GM12878 (cell line): ENCODE measurements around the gene PLD5. TPM values are rescaled to one million over a fixed set of nuclear protein-coding genes. Genes with fewer than 3 reads are reported as not detected.

Source experiments
- ATAC-seq: fragments of 200-7000 bp; cut with Tn5 transposase; 3 replicates; pipeline ENCODE4 v1.9.1; 2020; ENCODE audit warnings: mild to moderate bottlenecking, moderate library complexity
- BruUV-seq: library from RNA; stranded (reverse); fragments of 400-500 nt; replicated peaks from 2 replicates; lab custom pipeline; 2021; lab: Mats Ljungman, UMichigan
- CTCF ChIA-PET: fragments of 300-600 bp; sonication (Branson Sonifier 250); formaldehyde crosslinking; extraction: SDS; loops from one replicate; lab custom pipeline; 2021; ENCODE audit warnings: inconsistent platforms; lab: Yijun Ruan, JAX
- POLR2A ChIA-PET: fragments of 350-600 bp; formaldehyde crosslinking; extraction: SDS; loops from one replicate; lab custom pipeline; 2021; ENCODE audit warnings: inconsistent platforms; lab: Charles Lee
- RAD21 ChIA-PET: fragments of 300-600 bp; sonication (Branson Sonifier 250); formaldehyde crosslinking; loops from one replicate; lab custom pipeline; 2023; ENCODE audit warnings: antibody characterized with exemption; ENCODE audit not compliant: unreplicated experiment; lab: Charles Lee
- SMC1A ChIA-PET: fragments of 300-600 bp; sonication (Branson Sonifier 250); formaldehyde crosslinking; loops from one replicate; lab custom pipeline; 2023; ENCODE audit not compliant: unreplicated experiment, uncharacterized antibody; lab: Charles Lee
- DNase-seq: peaks from one replicate; pipeline ENCODE4 v3.0.0-alpha.2; 2011; ENCODE audit warnings: low read depth, low spot score
- FAIRE-seq: peaks from 3 replicates; lab custom pipeline; 2011; peaks lifted over from hg19 to GRCh38; lab: Jason Lieb, UNC
- H2AFZ ChIP-seq: 2 replicates; pipeline ENCODE4 v1.6.0; 2011; ENCODE audit warnings: low read depth, low read length, control low read depth; ENCODE audit not compliant: control insufficient read depth
- H3K27ac ChIP-seq: 2 replicates; pipeline ENCODE4 v1.5.1; 2011; ENCODE audit warnings: control low read depth; ENCODE audit not compliant: control insufficient read depth, insufficient read depth
- H3K27me3 ChIP-seq, 2 experiments: replicated peaks in 1 of 2; 2 replicates each; pipeline versions ENCODE4 v1.6.0 to v1.6.1; 2011; ENCODE audit warnings: low read length in 1 of 2; ENCODE audit not compliant: control insufficient read depth in 2 of 2, insufficient read depth in 2 of 2
- H3K36me3 ChIP-seq, 2 experiments: 2 replicates each; pipeline ENCODE4 v1.5.1; 2011; ENCODE audit warnings: low read length in 1 of 2; ENCODE audit not compliant: control insufficient read depth in 2 of 2, insufficient read depth in 2 of 2
- H3K4me1 ChIP-seq: 2 replicates; pipeline ENCODE4 v1.6.1; 2011; ENCODE audit warnings: mild to moderate bottlenecking, low read length, moderate library complexity, mixed read lengths; ENCODE audit not compliant: control insufficient read depth, insufficient read depth
- H3K4me2 ChIP-seq: 2 replicates; pipeline ENCODE4 v1.6.0; 2011; ENCODE audit warnings: control low read depth; ENCODE audit not compliant: control insufficient read depth, insufficient read depth
- H3K4me3 ChIP-seq: fragments of 200-600 bp; sonication (generic); 2 replicates; pipeline ENCODE4 v1.5.1; 2016
- H3K79me2 ChIP-seq: 2 replicates; pipeline ENCODE4 v1.6.0; 2011; ENCODE audit warnings: low read length; ENCODE audit not compliant: control insufficient read depth, insufficient read depth
- H3K9ac ChIP-seq: 2 replicates; pipeline ENCODE4 v1.8.0; 2011; ENCODE audit warnings: low read length, control low read depth, mixed read lengths; ENCODE audit not compliant: control insufficient read depth, insufficient read depth
- H3K9me3 ChIP-seq: replicated peaks from 3 replicates; pipeline ENCODE4 v1.5.1; 2011; ENCODE audit warnings: mild to moderate bottlenecking, low read length; ENCODE audit not compliant: control insufficient read depth, insufficient read depth
- H4K20me1 ChIP-seq: 2 replicates; pipeline ENCODE4 v1.6.0; 2011; ENCODE audit not compliant: control insufficient read depth, insufficient read depth
- CEBPZ ChIP-seq: fragments of 150-350 bp; IDR thresholded peaks from 2 replicates; pipeline ENCODE4 v1.6.1; 2016; ENCODE audit warnings: low read depth, low read length
- ESRRA ChIP-seq: IDR thresholded peaks from 2 replicates; pipeline ENCODE4 v1.6.1; 2012; ENCODE audit warnings: mild to moderate bottlenecking, low read length, improper control_type of control experiment
- LARP7 ChIP-seq: fragments of 450-650 bp; IDR thresholded peaks from 2 replicates; pipeline ENCODE4 v1.6.1; 2017; ENCODE audit warnings: mild to moderate bottlenecking
- MEF2B ChIP-seq: fragments of 450-650 bp; IDR thresholded peaks from 2 replicates; pipeline ENCODE4 v1.6.1; 2018; ENCODE audit warnings: mild to moderate bottlenecking, moderate library complexity; ENCODE audit not compliant: partially characterized antibody, poor library complexity, severe bottlenecking
- MYB ChIP-seq: fragments of 150-350 bp; IDR thresholded peaks from 2 replicates; pipeline ENCODE4 v1.6.1; 2014; ENCODE audit warnings: mild to moderate bottlenecking, low read depth, low read length, borderline replicate concordance
- POLR2A ChIP-seq: IDR thresholded peaks from 2 replicates; pipeline ENCODE4 v1.6.1; 2011; ENCODE audit warnings: low read depth, mild to moderate bottlenecking, low read length
- RCOR1 ChIP-seq: conservative IDR thresholded peaks from 2 replicates; pipeline ENCODE4 v1.6.1; 2012; ENCODE audit warnings: low read depth, low read length, improper control_type of control experiment
- RELB ChIP-seq: fragments of 450-650 bp; IDR thresholded peaks from 2 replicates; pipeline ENCODE4 v1.6.1; 2017; ENCODE audit warnings: low read depth, mild to moderate bottlenecking, moderate library complexity
- SMC3 ChIP-seq: IDR thresholded peaks from 2 replicates; pipeline ENCODE4 v1.6.1; 2011; ENCODE audit warnings: low read length, improper control_type of control experiment, borderline replicate concordance
- SP1 ChIP-seq: IDR thresholded peaks from one replicate; pipeline ENCODE4 v1.6.1; 2011; ENCODE audit warnings: low read depth, low read length
- SREBF2 ChIP-seq: IDR thresholded peaks from 2 replicates; pipeline ENCODE4 v1.6.1; 2012; ENCODE audit warnings: mild to moderate bottlenecking, low read length
- WGBS: methylation state at CpG from one replicate; pipeline ENCODE4 v1.1.6; 2016; ENCODE audit warnings: low lambda C conversion rate; ENCODE audit not compliant: insufficient replicate concordance, insufficient coverage; ENCODE audit errors: missing lambda C conversion rate; 5-methylcytosine and 5-hydroxymethylcytosine counted together
- in situ Hi-C: fragments of 300-500 bp; cut with MboI; formaldehyde crosslinking; loops from 9 replicates; pipeline ENCODE4 v1.14.3; 2018; ENCODE audit warnings: mixed read lengths
- intact Hi-C: fragments of 100-400 bp; cut with micrococcal nuclease; formaldehyde crosslinking; loops from one replicate; pipeline ENCODE4 v1.14.2; 2022; ENCODE audit not compliant: unreplicated experiment
- polyA plus RNA-seq, 11 experiments: library from polyadenylated mRNA; depleted of rRNA in 4 of 11; unstranded in 6 of 11; stranded (reverse) in 5 of 11; fragments of >200 nt; fragmentation: Nextera tagmentation in 4 of 11; fragmentation: Illumina TruSeq in 1 of 11; extraction: Ambion mirVana in 4 of 11; extraction: Trizol in 1 of 11; gene quantifications; 1 replicate in 1 of 11; 2 replicates in 10 of 11; pipeline versions ENCODE4 v1.2.1 to v1.2.3, GENCODE V29; 2011 to 2016; ENCODE audit warnings: inconsistent platforms in 2 of 11, missing spikeins in 2 of 11, low read depth in 1 of 11
- total RNA-seq, 4 experiments: library from RNA; depleted of rRNA in 3 of 4; stranded (reverse); fragments of >200 nt in 3 of 4; fragmentation: Illumina TruSeq in 1 of 4; extraction: Trizol in 1 of 4; gene quantifications; 2 replicates each; pipeline versions ENCODE4 v1.2.1 to v1.2.3, GENCODE V29; 2013 to 2021
- TF ChIP-seq, protein P1 (sequence below): fragments of 450-650 bp; formaldehyde crosslinking; IDR thresholded peaks from 2 replicates; pipeline ENCODE4 v1.4.0; 2022; ENCODE audit warnings: mild to moderate bottlenecking, moderate library complexity

The PLD5 gene
- total and polyA plus RNA-seq, 10 of the 15 experiments (the other 5 are each of a cell fraction or from before 2014, with no cell fraction given), result not detected

- TF ChIP-seq, protein P1, sequence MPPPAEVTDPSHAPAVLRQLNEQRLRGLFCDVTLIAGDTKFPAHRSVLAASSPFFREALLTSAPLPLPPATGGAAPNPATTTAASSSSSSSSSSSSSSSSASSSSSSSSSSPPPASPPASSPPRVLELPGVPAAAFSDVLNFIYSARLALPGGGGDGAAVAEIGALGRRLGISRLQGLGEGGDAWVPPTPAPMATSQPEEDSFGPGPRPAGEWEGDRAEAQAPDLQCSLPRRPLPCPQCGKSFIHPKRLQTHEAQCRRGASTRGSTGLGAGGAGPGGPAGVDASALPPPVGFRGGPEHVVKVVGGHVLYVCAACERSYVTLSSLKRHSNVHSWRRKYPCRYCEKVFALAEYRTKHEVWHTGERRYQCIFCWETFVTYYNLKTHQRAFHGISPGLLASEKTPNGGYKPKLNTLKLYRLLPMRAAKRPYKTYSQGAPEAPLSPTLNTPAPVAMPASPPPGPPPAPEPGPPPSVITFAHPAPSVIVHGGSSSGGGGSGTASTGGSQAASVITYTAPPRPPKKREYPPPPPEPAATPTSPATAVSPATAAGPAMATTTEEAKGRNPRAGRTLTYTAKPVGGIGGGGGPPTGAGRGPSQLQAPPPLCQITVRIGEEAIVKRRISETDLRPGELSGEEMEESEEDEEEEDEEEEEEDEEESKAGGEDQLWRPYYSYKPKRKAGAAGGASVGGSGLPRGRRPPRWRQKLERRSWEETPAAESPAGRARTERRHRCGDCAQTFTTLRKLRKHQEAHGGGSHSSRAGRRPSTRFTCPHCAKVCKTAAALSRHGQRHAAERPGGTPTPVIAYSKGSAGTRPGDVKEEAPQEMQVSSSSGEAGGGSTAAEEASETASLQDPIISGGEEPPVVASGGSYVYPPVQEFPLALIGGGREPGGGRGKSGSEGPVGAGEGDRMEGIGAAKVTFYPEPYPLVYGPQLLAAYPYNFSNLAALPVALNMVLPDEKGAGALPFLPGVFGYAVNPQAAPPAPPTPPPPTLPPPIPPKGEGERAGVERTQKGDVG (CRISPR knock-in tag), result no peak
- no peak for TF ChIP-seq SP1
Observed at GRCh38 chr1:242196914-242197313, 327.6 kb downstream of the PLD5 start (continued).

- Histone ChIP-seq H3K9ac (no peak overlapping the region), H3K27me3 (no peaks in the 10 kb centered on the region), H2AFZ (no peak overlapping the region), H4K20me1 (no peaks in the 10 kb centered on the region), H3K4me3 (no peak overlapping the region), H3K27ac (no peak overlapping the region), H3K79me2 (no peaks in the 10 kb centered on the region), H3K4me2 (no peak overlapping the region), H3K9me3 (no peaks in the 10 kb centered on the region), H3K4me1 (no peaks in the 10 kb centered on the region), H3K36me3 (no peaks in the 10 kb centered on the region)
- intact Hi-C loops, result no loop called here
- DNase-seq, result no peak
- in situ Hi-C loops, result no loop called here
- 66% methylated on average over 7 of the region's 7 CpGs for WGBS
- ChIA-PET CTCF (no interaction called here), SMC1A (no interaction called here), POLR2A (no interaction called here), RAD21 (no interaction called here)
- no peak for FAIRE-seq
- no TSS peak for BruUV-seq
- no peak for ATAC-seq
- TF ChIP-seq RCOR1 (no peak), RELB (no peak), LARP7 (no peak), POLR2A (no peak), ESRRA (no peak), CEBPZ (no peak), SREBF2 (no peak), MYB (no peak), SMC3 (no peak), MEF2B (no peak)
- TF ChIP-seq, protein P1 (CRISPR knock-in tag), result no peak
Observed at GRCh38 chr1:242196101-242196500, 328.4 kb downstream of the PLD5 start.
